HepG2 (cell line): ENCODE results near the gene C11orf24. TPM values are rescaled to one million over a fixed set of nuclear protein-coding genes. Genes with fewer than 3 reads are reported as not detected.
A peak's percentile ranks its signal among the peaks of the same experiment; 100 is the strongest.

ENCODE experiments used
- ASH2L ChIP-seq: fragments of 300-600, 200-600 bp; sonication (generic); IDR thresholded peaks from 2 replicates; pipeline ENCODE4 v1.7.0; 2017; ENCODE audit warnings: low read depth, mild to moderate bottlenecking, moderate library complexity, mixed read lengths, low read length; ENCODE audit not compliant: insufficient read length
- FOXC1 ChIP-seq: sonication (generic); formaldehyde crosslinking; IDR thresholded peaks from 2 replicates; pipeline ENCODE4 v1.8.0; 2022; ENCODE audit warnings: mild to moderate bottlenecking, missing genetic modification reagents, borderline replicate concordance
- MEIS1 ChIP-seq: sonication (generic); formaldehyde crosslinking; IDR thresholded peaks from 2 replicates; pipeline ENCODE4 v1.9.0; 2021; ENCODE audit warnings: mild to moderate bottlenecking, missing genetic modification reagents, moderate library complexity, borderline replicate concordance
- MEIS2 ChIP-seq: sonication (generic); formaldehyde crosslinking; IDR thresholded peaks from 2 replicates; pipeline ENCODE4 v1.9.0; 2021; ENCODE audit warnings: mild to moderate bottlenecking, missing genetic modification reagents
- NFYC ChIP-seq: IDR thresholded peaks from 2 replicates; pipeline ENCODE4 v1.6.1; 2016; ENCODE audit warnings: missing genetic modification reagents, missing compliant biosample characterization
- PAX8 ChIP-seq: sonication (generic); formaldehyde crosslinking; IDR thresholded peaks from 2 replicates; pipeline ENCODE4 v1.8.0; 2022; ENCODE audit warnings: mild to moderate bottlenecking, missing genetic modification reagents, borderline replicate concordance
- SPEN ChIP-seq: sonication (generic); formaldehyde crosslinking; IDR thresholded peaks from 2 replicates; pipeline ENCODE4 v1.5.1; 2020; ENCODE audit warnings: low read depth, mild to moderate bottlenecking, missing genetic modification reagents
- YEATS2 ChIP-seq: sonication (generic); formaldehyde crosslinking; IDR thresholded peaks from 2 replicates; pipeline ENCODE4 v1.4.0; 2020; ENCODE audit warnings: missing genetic modification reagents, borderline replicate concordance
- ZBTB21 ChIP-seq: sonication (generic); formaldehyde crosslinking; IDR thresholded peaks from 2 replicates; pipeline ENCODE4 v1.4.0; 2020; ENCODE audit warnings: missing genetic modification reagents
- ZNF563 ChIP-seq: sonication (generic); formaldehyde crosslinking; IDR thresholded peaks from 2 replicates; pipeline ENCODE4 v1.8.0; 2022; ENCODE audit warnings: mild to moderate bottlenecking, moderate library complexity, missing genetic modification reagents
- ZNF772 ChIP-seq: sonication (generic); formaldehyde crosslinking; IDR thresholded peaks from 2 replicates; pipeline ENCODE4 v1.5.0; 2020; ENCODE audit warnings: mild to moderate bottlenecking, missing genetic modification reagents
- polyA plus RNA-seq, 8 experiments: library from polyadenylated mRNA; depleted of rRNA in 3 of 8; stranded (reverse) in 7 of 8; unstranded in 1 of 8; fragments of >200 nt; fragmentation: Illumina TruSeq in 4 of 8; extraction: Trizol in 4 of 8; gene quantifications; 2 replicates each; pipeline versions ENCODE4 v1.2.1 to v1.2.3, GENCODE V29; 2011 to 2016; ENCODE audit warnings: low read depth in 4 of 8, missing spikeins in 1 of 8, mixed read lengths in 1 of 8; ENCODE audit not compliant: insufficient read depth in 1 of 8
- total RNA-seq, 5 experiments: library from RNA; depleted of rRNA; stranded (reverse); fragments of >200 nt; fragmentation: Illumina TruSeq; extraction: Trizol; gene quantifications; 2 replicates each; pipeline ENCODE4 v1.2.3, GENCODE V29; 2016; ENCODE audit warnings: low read depth in 1 of 5
- TF ChIP-seq, protein P1 (sequence below), 2 experiments: fragments of 450-650 bp in 1 of 2; sonication (generic) in 1 of 2; formaldehyde crosslinking in 1 of 2; IDR thresholded peaks; 2 replicates each; pipeline versions ENCODE4 v1.6.1 to v1.8.0; 2016 to 2022; ENCODE audit warnings: antibody characterized with exemption in 1 of 2, mild to moderate bottlenecking in 1 of 2, missing genetic modification reagents in 1 of 2
- TF ChIP-seq, protein P2 (sequence below): sonication (generic); formaldehyde crosslinking; IDR thresholded peaks from 2 replicates; pipeline ENCODE4 v1.4.0; 2020; ENCODE audit warnings: missing genetic modification reagents, borderline replicate concordance
- TF ChIP-seq, protein P3 (sequence below): sonication (generic); formaldehyde crosslinking; IDR thresholded peaks from 2 replicates; pipeline ENCODE4 v1.5.1; 2020; ENCODE audit warnings: mild to moderate bottlenecking, missing genetic modification reagents

The C11orf24 gene
- total and polyA plus RNA-seq, 2 of the 13 experiments (the other 11 are each of a cell fraction or from before 2014, with no cell fraction given): 52.9 to 55.5 TPM

GRCh38 chr11:68216171-68216938 is 55.4 kb downstream of the C11orf24 start (continued):
- TF ChIP-seq, protein P1, sequence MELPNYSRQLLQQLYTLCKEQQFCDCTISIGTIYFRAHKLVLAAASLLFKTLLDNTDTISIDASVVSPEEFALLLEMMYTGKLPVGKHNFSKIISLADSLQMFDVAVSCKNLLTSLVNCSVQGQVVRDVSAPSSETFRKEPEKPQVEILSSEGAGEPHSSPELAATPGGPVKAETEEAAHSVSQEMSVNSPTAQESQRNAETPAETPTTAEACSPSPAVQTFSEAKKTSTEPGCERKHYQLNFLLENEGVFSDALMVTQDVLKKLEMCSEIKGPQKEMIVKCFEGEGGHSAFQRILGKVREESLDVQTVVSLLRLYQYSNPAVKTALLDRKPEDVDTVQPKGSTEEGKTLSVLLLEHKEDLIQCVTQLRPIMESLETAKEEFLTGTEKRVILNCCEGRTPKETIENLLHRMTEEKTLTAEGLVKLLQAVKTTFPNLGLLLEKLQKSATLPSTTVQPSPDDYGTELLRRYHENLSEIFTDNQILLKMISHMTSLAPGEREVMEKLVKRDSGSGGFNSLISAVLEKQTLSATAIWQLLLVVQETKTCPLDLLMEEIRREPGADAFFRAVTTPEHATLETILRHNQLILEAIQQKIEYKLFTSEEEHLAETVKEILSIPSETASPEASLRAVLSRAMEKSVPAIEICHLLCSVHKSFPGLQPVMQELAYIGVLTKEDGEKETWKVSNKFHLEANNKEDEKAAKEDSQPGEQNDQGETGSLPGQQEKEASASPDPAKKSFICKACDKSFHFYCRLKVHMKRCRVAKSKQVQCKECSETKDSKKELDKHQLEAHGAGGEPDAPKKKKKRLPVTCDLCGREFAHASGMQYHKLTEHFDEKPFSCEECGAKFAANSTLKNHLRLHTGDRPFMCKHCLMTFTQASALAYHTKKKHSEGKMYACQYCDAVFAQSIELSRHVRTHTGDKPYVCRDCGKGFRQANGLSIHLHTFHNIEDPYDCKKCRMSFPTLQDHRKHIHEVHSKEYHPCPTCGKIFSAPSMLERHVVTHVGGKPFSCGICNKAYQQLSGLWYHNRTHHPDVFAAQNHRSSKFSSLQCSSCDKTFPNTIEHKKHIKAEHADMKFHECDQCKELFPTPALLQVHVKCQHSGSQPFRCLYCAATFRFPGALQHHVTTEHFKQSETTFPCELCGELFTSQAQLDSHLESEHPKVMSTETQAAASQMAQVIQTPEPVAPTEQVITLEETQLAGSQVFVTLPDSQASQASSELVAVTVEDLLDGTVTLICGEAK (IDR thresholded peaks at IDR 0.05): no peak
- TF ChIP-seq, protein P1 (CRISPR knock-in tag; IDR thresholded peaks at IDR 0.05): no peak
- TF ChIP-seq NFYC (no peak), ZNF563 (CRISPR knock-in tag) (peak; percentile 24; the same call in 1 of the 2 replicates), ZBTB21 (CRISPR knock-in tag) (no peak), PAX8 (no peak), MEIS2 (CRISPR knock-in tag) (peak; percentile 34; the same call in 1 of the 2 replicates), ASH2L (no peak), MEIS1 (CRISPR knock-in tag) (no peak), FOXC1 (CRISPR knock-in tag) (0 out of 2 replicates have a peak, but pooled peaks have one; percentile 15), YEATS2 (CRISPR knock-in tag) (no peak; the same call in 1 of the 2 replicates), ZNF772 (CRISPR knock-in tag) (0 out of 2 replicates have a peak, but pooled peaks have one; percentile 17), SPEN (CRISPR knock-in tag) (no peak)
- TF ChIP-seq, protein P2, sequence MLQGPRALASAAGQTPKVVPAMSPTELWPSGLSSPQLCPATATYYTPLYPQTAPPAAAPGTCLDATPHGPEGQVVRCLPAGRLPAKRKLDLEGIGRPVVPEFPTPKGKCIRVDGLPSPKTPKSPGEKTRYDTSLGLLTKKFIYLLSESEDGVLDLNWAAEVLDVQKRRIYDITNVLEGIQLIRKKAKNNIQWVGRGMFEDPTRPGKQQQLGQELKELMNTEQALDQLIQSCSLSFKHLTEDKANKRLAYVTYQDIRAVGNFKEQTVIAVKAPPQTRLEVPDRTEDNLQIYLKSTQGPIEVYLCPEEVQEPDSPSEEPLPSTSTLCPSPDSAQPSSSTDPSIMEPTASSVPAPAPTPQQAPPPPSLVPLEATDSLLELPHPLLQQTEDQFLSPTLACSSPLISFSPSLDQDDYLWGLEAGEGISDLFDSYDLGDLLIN: 0 out of 2 replicates have a peak, but pooled peaks have one; percentile 31
- TF ChIP-seq, protein P3, sequence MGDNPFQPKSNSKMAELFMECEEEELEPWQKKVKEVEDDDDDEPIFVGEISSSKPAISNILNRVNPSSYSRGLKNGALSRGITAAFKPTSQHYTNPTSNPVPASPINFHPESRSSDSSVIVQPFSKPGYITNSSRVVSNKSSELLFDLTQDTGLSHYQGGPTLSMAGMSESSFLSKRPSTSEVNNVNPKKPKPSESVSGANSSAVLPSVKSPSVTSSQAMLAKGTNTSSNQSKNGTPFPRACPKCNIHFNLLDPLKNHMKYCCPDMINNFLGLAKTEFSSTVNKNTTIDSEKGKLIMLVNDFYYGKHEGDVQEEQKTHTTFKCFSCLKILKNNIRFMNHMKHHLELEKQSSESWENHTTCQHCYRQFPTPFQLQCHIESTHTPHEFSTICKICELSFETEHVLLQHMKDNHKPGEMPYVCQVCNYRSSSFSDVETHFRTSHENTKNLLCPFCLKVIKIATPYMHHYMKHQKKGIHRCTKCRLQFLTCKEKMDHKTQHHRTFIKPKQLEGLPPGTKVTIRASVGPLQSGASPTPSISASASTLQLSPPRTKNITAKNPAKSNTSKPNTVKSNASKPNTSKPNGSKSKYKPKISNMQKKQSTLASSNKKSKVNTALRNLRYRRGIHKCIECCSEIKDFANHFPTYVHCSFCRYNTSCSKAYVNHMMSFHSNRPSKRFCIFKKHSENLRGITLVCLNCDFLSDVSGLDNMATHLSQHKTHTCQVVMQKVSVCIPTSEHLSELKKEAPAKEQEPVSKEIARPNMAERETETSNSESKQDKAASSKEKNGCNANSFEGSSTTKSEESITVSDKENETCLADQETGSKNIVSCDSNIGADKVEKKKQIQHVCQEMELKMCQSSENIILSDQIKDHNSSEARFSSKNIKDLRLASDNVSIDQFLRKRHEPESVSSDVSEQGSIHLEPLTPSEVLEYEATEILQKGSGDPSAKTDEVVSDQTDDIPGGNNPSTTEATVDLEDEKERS (CRISPR knock-in tag): 0 out of 2 replicates have a peak, but pooled peaks have one; percentile 26
